HG03432 (cell line): ENCODE results near the gene TOM1L1.

Experiments used
- ATAC-seq: cut with Tn5 transposase; IDR thresholded peaks from one replicate; pipeline ENCODE4 v1.9.1; 2021; ENCODE audit warnings: mild to moderate bottlenecking, moderate library complexity; ENCODE audit not compliant: unreplicated experiment

The TOM1L1 gene

DNA sequence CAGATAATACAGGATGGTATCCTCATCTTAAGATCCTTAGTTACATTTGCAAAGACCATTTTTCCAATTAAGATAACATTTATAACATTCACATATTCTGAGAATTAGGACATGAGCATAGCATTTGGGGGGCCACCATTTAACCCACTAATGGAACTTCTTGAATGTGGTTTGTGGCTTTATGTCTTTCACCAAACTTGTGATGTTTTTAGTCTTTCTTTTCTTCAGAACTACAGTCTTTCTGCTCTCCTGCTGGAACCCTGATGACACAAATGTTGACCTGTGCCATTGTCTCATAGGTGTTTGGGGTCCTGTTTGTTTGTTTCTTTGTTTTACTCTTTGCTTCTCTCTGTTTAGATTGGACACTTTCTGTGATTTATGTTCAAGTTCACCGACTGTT, 44.6 kb downstream of the TOM1L1 start:
- ATAC-seq: no peak

DNA sequence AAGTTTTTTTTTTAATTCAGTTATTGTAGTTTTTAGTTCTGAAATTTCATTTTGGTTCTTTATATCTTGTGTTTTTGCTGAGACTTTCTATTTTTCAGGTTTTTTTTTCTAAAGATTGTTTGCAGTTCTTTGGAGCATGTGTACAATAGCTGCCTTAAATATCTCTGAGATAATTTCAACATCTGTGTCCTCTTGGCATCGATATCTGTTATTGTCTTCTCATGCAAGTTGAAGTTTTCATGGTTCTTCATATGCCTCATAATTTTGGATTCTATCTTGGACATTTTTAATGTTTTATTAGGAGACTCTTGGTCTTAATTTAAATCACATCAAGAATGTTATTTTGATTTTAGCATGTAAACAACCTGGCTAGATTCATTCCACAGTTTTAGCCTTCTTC, 45.0 kb downstream of the TOM1L1 start:
- ATAC-seq: no peak

DNA sequence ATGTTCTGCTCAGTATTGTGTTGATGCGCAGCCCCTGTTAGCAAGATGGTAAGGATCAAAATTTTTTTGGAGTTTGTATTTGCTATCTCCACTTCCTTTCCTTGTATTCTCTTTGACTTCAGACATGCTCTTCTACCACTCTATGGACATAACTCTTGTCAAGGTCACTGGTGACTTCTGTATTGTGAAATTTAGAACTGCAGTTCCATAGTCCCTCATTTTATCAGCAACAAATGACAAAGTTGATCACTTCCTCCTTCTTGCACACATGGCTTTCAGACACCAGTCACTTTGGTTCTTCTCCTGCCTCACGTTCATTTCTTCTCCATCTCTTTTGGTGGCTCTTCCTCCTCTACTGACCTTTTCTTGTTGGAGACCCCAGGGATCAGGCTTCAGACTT, 46.7 kb downstream of the TOM1L1 start:
- no peak for ATAC-seq

DNA sequence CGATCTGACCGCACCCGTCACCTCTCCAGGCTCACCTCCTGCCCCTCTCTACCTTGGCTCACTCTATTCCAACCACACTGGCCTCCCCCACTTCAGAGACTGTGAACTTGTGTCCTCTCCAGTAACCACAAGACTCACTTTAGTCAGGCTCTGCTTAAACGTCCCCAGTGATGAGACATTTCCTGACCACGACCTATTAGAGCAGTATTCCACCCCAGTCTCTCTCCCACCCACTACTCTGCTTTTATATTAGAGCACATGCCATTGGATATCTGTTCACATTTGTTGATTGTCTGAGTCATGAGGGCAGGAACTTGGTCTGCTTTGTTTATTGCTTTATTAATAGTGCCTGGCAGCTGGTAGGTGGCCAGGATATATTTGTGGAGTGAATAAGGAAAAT, 47.7 kb downstream of the TOM1L1 start:
- peak; percentile 56 for ATAC-seq

DNA sequence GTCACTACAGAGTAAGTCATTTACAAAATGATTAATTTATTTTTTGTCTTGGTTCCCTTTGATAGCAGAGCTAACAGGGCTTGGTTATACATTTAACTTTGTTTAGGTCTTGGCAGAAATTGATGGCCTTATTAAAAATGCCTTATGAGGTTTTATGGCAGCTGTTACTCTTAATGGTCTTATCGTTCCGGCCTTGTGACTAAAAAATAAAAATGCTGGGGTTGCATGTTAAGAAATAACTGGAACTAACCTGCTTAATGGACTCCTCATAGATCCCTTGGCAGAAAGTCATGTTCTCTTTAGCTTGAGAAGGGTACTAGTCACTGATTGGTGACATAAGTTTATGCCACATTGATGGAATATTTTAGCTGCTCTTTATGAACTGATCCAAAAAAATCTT, 49.5 kb downstream of the TOM1L1 start:
- ATAC-seq: no peak

DNA sequence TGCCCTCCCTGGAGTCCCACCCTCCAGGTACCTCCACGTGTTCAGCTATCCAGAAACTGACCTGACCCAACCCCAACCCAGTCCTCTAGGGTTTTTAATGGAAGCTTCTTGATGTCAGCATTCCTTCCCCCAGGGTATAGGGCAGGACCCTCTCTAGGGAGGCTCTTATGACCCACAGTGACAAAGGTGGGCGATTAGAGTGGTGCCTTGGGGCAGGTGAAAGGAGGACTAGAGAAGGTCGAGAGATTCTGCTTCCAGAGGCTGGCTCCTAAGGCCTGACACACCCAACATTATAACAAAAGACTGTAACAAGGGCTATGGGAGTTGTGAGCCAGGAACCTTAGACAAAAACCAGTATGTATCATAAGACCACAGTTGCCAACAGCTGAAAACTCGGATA, 50.6 kb downstream of the TOM1L1 start:
- no peak for ATAC-seq

DNA sequence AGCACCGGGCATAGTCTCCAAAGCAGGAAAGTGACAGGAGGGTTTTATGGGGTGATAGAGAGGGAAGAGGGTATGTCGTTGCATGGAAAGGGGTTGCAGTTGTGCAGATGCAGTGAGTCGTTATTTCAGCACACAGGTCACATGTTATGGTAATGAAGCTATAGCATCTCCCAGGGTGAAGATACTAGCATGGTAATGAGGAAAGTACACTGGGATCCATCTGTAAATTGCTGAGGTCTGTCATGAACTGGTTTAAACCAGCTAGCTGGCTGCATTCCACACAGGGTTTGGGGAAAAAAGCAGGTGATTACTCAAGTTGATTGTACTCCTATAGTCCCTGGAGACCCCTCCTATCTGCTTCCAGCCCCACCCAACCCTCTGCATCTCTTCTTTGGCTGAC, 56.1 kb downstream of the TOM1L1 start:
- no peak for ATAC-seq

DNA sequence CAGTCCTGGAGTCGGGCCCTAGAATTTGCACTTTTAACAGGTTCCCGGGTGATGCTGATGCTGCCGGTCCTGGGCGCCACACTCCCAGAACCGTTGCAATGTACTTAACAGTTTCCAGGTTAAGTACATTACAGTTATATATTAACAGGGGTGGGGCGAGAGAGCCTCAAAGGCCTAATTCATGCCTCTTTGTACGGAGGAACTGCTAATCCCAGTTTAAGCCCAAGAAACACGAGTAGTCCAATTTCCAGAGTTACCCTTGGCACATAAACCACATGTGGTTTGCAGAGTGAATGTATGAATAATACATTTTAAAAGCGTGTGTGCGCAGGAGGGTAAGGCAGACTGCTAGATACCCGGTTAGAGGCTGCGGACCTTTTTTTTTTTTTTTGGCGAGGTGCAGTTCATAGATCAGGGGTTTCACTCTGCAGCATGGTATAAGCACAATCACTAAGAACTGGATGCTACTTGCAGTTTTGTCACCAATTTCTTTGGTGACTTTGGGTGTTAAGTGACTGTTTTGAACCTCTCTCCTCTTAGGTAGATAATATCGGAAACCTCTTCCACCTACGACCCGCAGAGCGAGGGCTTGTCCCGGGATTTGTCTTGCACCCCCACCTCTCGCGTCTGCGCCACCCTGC, 67.1 kb downstream of the TOM1L1 start:
- peak; percentile 18 for ATAC-seq

DNA sequence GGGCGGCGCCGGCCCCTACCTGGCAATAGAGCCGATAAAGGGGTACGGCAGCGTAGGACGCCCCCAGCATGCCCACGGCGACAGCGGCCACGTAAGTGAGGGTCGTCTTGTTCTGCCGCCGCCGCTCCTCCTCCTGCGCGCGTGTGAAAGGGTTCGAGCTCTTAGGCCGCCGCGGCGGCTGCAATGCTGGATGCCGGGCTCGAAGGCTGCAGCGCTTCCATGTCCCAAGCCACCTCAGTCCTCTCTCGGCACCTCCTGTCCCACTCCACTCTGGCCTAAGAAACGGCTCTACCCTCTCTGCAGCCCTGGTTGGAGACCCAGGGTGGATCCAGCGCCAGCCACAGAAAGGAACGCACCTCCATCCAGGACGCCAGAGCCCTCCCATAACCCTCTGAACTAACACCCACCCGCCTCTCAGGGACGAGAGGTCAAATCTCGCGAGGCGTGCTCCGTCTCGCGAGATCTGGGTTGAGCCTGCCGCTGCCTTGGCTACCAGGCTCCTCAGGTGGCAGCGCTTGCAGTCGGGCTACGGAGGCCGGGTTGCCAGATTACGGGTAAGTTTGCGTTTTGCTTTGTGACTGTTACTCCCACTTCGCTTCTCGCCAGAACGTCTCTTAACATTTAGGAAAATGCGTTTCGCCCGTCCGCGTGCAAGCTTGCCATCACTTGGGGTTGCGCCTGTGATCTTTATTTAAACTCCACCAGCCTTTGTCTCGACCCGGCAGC, 67.8 kb downstream of the TOM1L1 start, which contains the start of the genes COX11 and STXBP4:
COX11 (minus strand) TSS at position 393 of the 726 bp plus-strand sequence; CDS start at position 385, 8 bp downstream.
STXBP4 (plus strand) TSS at position 504 of the 726 bp plus-strand sequence. CDS start 17,455 bp downstream, outside the sequence.
- ATAC-seq: peak; percentile 97

DNA sequence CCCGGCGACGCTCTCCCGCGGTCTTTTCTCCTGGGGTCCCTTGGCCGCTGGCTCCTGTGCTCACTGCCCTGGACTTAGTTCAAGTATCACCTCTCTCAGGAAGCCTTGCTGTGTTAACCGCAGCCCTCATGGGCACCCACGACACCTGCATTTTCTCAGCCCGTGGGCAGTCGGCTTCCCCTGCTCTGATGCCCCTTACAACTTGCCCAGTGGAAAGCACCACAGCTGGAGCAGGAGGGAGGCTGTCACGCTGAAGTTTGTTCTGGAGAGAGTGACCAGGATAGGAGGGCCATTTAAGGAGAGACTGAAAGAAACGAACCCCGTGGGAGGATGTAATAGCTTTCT, 68.3 kb downstream of the TOM1L1 start:
- peak; percentile 35 for ATAC-seq

DNA sequence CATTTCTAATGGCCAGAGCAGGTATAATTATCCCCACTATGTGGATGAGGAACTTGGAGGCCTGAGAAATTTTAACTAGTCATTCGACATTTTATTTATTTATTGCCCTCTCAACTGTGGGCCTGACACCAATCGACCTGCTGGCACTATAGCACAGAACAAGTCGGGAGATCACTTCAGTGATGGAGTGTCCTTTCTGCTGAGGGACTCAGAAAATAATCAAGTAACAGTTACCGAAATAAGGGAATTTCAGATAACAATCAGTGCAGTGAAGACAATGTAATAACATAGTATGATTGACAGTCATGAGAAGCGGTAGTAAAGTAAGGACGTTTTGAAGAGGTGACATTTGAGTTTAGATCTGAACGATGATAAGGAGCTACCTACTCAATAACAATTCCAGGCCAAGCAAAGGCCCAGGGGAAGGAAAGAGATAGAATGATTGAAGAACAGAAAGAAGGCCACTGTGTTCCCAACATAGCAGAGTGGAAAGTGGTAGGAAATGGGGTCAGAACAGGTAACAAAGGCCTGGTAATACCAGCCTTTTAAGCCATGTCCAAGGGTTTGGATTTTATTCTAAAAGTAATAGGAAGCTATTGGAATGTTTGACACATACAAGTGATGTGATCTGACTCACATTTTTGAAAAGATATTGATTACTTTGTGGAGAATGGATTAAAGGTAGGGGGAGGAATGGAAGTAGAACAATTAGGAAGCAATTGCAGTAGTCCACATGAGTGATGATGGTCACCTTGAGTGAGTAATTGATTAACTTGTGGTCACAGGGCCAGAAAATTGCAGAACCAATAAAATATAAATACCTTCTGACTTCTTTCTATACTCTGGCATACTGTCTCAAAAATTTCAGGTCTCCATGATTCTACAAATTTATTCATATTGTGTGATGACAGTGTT, 69.3 kb downstream of the TOM1L1 start:
- ATAC-seq: no peak

DNA sequence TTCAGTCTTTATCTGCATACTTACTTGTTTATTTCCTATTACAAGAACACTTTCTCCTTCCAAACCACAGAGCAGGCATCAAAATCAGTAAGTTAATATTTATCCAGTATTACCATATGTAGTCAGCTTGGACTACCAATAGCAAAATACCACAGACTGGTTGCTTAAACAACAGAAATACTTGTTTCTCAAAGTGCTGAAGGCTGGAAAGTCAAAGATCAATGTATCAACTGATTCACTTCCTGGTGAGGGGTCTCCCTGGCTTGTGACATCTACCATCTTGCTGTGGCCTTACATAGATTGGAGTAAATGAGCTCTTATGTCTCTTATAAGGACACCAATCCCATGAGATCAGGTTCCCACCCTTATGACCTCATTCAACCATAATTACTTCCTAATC, 70.5 kb downstream of the TOM1L1 start:
- ATAC-seq: no peak

DNA sequence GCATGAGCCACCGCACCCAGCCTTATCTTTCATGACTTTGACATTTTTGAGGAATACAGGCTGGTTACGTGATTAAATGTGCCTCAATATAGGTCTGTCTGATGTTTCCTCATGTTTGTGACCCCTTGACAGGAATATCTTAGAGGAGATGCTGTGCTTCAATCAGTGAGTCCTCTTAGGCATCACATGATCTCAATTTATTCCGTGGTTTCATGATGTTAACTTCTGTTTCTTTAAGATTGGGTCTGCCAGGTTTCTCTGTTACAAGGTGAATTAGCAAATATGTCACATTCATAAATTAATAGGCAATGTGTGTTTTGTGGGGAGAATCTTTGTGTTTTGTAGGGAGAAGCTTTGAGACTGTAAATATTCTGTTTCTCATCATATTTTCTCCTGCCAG, 71.2 kb downstream of the TOM1L1 start:
- ATAC-seq: no peak

DNA sequence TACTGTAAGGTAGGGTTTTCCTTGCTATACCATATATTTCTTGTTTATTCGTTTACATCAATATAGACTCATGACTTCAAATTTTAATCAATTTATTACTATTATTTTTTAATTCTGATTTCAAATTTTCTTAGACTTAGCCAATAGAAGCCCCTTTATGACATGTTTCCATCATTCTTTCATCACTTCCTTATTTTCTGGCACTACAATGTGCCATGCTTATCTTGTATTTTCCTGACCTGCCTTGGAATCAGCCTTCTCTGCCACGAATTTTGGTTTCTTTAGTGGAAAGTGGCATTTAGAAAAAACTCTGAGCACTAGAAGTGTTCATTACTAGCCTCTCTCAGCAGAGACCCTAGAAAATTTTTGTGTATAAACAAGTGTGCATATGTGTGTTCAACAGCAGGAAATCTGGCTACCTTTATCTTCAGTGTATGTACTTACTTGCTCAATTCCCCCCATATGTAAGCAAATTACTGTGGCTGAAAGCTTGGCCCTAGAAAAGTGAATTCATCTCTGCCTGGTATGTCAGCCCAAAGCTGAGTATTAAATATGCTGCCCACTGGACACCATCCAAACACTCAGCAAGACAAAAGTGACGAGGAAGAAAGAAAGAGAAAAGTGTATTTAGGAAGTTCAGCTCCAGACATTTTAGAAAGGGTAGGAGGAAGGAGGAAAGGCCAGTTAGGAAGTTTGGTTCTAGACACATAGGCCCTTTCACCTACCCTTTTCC, 71.9 kb downstream of the TOM1L1 start:
- ATAC-seq: no peak

DNA sequence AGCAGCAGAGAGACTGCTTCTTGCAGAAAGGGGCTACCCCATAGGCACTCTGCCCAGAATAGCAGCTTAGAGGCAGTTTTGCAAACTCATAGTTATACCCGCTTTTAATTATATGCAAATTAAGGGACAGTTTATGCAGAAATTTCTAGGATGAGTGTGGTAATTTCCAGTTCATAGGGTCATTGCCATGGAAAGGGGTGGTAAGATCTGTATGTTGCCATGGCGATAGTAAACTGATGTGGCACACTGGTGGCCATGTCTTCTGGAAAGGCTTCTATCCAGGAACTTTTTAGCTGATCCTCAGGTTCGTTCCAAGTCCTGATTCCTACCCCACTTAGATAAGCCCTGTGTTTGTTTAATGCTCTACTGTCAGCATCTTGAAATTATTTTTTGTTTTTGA, 74.1 kb downstream of the TOM1L1 start:
- no peak for ATAC-seq

DNA sequence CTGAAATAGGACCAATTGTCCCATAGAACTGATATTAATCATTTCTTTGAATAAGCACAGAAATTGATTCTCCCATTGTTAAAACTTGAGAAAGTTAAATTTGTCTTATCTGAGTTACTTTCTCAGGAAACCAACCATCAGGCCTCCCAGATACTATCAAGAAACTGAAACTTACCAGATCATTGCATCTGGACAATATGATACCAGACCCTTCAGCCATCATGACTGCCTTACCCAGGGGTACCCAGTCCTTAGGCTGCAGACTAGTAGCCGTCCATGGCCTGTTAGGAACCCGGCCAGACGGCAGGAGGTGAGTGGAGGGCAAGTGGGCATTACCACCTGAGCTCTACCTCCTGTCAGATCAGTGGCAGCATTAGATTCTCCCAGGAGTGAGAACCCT, 75.7 kb downstream of the TOM1L1 start:
- ATAC-seq: no peak

DNA sequence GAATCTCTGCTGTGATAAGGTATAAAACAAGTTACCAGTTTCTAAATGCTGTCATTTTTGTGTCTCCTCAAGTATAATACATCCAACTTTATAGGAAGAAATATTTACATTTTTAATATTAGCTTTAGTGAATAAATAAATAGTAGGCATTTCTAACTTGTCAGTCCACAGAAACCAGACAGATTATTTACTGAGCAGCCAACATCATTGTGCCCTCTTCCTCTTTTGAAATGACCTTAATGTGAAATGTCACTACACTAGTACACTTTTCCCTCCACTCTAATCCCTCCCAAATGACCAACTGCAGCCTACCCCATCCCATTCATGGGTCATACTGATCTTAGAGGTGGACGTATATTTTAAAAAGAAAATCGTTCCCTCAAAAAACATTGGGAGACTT, 77.1 kb downstream of the TOM1L1 start:
- ATAC-seq: no peak

DNA sequence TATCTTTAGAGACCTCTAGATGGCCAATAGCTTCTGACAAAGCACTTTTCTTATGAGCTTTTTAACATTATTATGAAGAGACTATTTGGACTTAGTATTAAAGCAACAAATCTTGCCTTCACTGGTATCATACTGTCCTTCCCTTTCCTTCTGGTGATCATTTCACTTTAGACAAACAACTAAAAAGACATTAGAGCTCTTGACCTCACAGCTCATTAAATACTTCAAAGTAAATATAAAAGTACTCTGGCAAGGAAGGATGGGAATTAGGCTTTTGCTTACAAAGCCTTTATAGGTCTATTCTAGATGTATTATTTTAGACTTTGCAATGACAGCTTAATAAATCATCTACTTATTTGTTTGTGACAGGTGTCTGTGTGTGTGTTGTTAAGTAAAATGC, 79.0 kb downstream of the TOM1L1 start:
- ATAC-seq: no peak

DNA sequence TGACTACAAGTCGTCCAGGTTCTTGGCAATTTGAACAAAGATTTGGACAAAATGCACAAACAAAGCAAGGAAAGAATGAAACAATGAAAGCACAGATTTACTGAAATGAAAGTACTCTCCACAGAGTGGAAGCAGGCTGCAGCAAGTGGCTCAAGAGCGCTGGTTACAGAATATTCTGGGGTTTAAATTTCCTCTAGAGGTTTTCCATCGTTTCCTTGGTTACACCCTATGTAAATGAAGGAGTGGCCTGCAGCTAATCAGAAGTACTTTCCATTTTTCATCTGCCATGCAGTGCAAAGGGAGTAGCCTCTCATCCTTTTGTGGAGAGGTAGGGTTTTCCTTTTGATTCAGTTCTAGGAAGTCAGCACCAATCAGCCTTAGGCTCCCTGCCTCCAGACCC, 79.7 kb downstream of the TOM1L1 start:
- ATAC-seq: no peak

DNA sequence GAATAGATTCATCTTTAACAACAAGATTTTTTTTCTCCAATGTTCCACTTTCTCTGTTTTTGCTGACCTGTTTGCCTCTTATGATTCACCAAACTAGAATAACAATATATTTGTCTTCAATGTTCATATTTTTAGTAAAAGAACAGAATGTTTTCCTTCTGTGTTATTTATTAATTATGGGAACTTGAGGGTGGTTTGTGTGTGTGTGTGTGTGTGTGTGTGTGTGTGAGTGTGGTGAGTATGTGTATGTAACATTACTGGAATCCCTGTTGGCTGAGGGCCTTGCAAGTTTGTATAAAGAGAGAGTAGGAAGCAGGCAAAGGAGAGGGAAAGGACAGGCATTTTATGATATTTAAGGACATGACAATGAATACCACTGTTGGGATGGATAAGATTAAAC, 81.7 kb downstream of the TOM1L1 start:
- no peak for ATAC-seq

DNA sequence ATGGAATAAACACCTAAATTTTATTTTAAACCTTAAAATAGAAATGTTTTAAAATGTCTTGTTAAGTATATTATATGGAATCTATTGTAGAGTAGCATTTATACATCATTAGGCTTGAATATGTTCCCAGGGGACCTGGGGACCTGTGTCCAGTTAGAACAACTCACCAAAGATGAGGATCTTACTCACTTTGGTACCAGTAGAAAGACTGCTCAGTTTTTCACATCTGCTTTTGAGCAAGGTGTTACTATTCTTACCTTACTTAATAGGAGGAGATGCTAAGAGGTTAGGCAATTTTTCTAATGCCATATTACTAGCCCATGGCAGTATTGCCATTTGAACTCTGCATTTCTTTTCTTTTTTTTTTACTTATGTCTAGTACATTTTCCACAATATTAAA, 82.6 kb downstream of the TOM1L1 start:
- peak; percentile 63 for ATAC-seq
